ENCODE results near the gene SDC4.

Gene SDC4

GRCh38 chr20:45318948-45319347, 29.3 kb downstream of the SDC4 start:
- H3K36me3 Mint-ChIP-seq, result no peaks in the 10 kb centered on the region
- peaks cover 24% of the 10 kb centered on the region for H3K4me1 Mint-ChIP-seq
- H3K27me3 Mint-ChIP-seq, result peaks cover 12% of the 10 kb centered on the region
- no peak overlapping the region for H3K4me3 Mint-ChIP-seq
- no peaks in the 10 kb centered on the region for H3K9me3 Mint-ChIP-seq
- no peak overlapping the region for H3K27ac Mint-ChIP-seq

GRCh38 chr20:45318386-45318939, 29.8 kb downstream of the SDC4 start:
- Mint-ChIP-seq H3K27ac (peak overlapping the region; percentile 46), H3K4me3 (no peak overlapping the region), H3K36me3 (no peaks in the 10 kb centered on the region), H3K9me3 (no peaks in the 10 kb centered on the region), H3K27me3 (peaks cover 16% of the 10 kb centered on the region), H3K4me1 (peaks cover 24% of the 10 kb centered on the region)

- no peaks in the 10 kb centered on the region for H3K36me3 Mint-ChIP-seq
- peaks cover 24% of the 10 kb centered on the region for H3K4me1 Mint-ChIP-seq
- no peak overlapping the region for H3K27ac Mint-ChIP-seq
- no peak overlapping the region for H3K4me3 Mint-ChIP-seq
- peaks cover 18% of the 10 kb centered on the region for H3K27me3 Mint-ChIP-seq
- H3K9me3 Mint-ChIP-seq, result no peaks in the 10 kb centered on the region
These were observed 30.4 kb downstream of the SDC4 start for GRCh38 chr20:45317826-45318225.

GRCh38 chr20:45316150-45317080, 31.8 kb downstream of the SDC4 start:
- Mint-ChIP-seq H3K36me3 (no peaks in the 10 kb centered on the region), H3K27me3 (peaks cover 21% of the 10 kb centered on the region), H3K9me3 (no peaks in the 10 kb centered on the region), H3K4me1 (peaks cover 28% of the 10 kb centered on the region), H3K27ac (no peak overlapping the region), H3K4me3 (no peak overlapping the region)

- Mint-ChIP-seq H3K27ac (no peak overlapping the region), H3K27me3 (peaks cover 28% of the 10 kb centered on the region), H3K9me3 (no peaks in the 10 kb centered on the region), H3K36me3 (no peaks in the 10 kb centered on the region), H3K4me3 (no peak overlapping the region), H3K4me1 (peaks cover 28% of the 10 kb centered on the region)
These were observed 32.6 kb downstream of the SDC4 start for GRCh38 chr20:45315672-45316071.

GRCh38 chr20:45313943-45314342, 34.3 kb downstream of the SDC4 start:
- H3K4me3 Mint-ChIP-seq, result no peak overlapping the region
- H3K4me1 Mint-ChIP-seq, result peaks cover 22% of the 10 kb centered on the region
- no peaks in the 10 kb centered on the region for H3K9me3 Mint-ChIP-seq
- no peak overlapping the region for H3K27ac Mint-ChIP-seq
- peaks cover 35% of the 10 kb centered on the region for H3K27me3 Mint-ChIP-seq
- no peaks in the 10 kb centered on the region for H3K36me3 Mint-ChIP-seq

GRCh38 chr20:45313065-45313695, 35.0 kb downstream of the SDC4 start:
- no peaks in the 10 kb centered on the region for H3K9me3 Mint-ChIP-seq
- no peak overlapping the region for H3K27ac Mint-ChIP-seq
- H3K4me1 Mint-ChIP-seq, result peaks cover 15% of the 10 kb centered on the region
- peaks cover 37% of the 10 kb centered on the region for H3K27me3 Mint-ChIP-seq
- no peak overlapping the region for H3K4me3 Mint-ChIP-seq
- no peaks in the 10 kb centered on the region for H3K36me3 Mint-ChIP-seq

- Mint-ChIP-seq H3K9me3 (no peaks in the 10 kb centered on the region), H3K4me1 (peaks cover 13% of the 10 kb centered on the region), H3K27me3 (peaks cover 42% of the 10 kb centered on the region), H3K27ac (no peak overlapping the region), H3K4me3 (no peak overlapping the region), H3K36me3 (no peaks in the 10 kb centered on the region)
These were observed 36.0 kb downstream of the SDC4 start for GRCh38 chr20:45312241-45312640.

- no peak overlapping the region for H3K4me3 Mint-ChIP-seq
- no peaks in the 10 kb centered on the region for H3K36me3 Mint-ChIP-seq
- peaks cover 13% of the 10 kb centered on the region for H3K4me1 Mint-ChIP-seq
- H3K9me3 Mint-ChIP-seq, result no peaks in the 10 kb centered on the region
- H3K27me3 Mint-ChIP-seq, result peaks cover 42% of the 10 kb centered on the region
- H3K27ac Mint-ChIP-seq, result no peak overlapping the region
These were observed 36.5 kb downstream of the SDC4 start for GRCh38 chr20:45311589-45312211.

GRCh38 chr20:45309075-45309474, 39.1 kb downstream of the SDC4 start:
- Mint-ChIP-seq H3K36me3 (no peaks in the 10 kb centered on the region), H3K27me3 (peaks cover 44% of the 10 kb centered on the region), H3K9me3 (no peaks in the 10 kb centered on the region), H3K4me3 (no peak overlapping the region), H3K27ac (no peak overlapping the region), H3K4me1 (peaks cover 13% of the 10 kb centered on the region)

GRCh38 chr20:45308117-45308778, 40.0 kb downstream of the SDC4 start, which contains the start of gene MATN4:
Gene MATN4, minus strand, starts transcription at chr20:45308299. Its CDS starts 2,717 bp downstream, at chr20:45305582.
- H3K4me1 Mint-ChIP-seq, result peaks cover 13% of the 10 kb centered on the region
- no peak within 1 kb of the TSS for H3K27ac Mint-ChIP-seq
- H3K9me3 Mint-ChIP-seq, result no peaks in the 10 kb centered on the region
- peaks cover 40% of the 10 kb centered on the region for H3K27me3 Mint-ChIP-seq
- no peak within 1 kb of the TSS for H3K4me3 Mint-ChIP-seq
- no peaks in the 10 kb centered on the region for H3K36me3 Mint-ChIP-seq

GRCh38 chr20:45307076-45307640, 41.1 kb downstream of the SDC4 start:
- Mint-ChIP-seq H3K4me1 (peaks cover 13% of the 10 kb centered on the region), H3K27me3 (peaks cover 43% of the 10 kb centered on the region), H3K36me3 (no peaks in the 10 kb centered on the region), H3K4me3 (no peak overlapping the region), H3K9me3 (no peaks in the 10 kb centered on the region), H3K27ac (no peak overlapping the region)

- no peak within 1 kb of the TSS for H3K4me3 Mint-ChIP-seq
- no peaks in the 10 kb centered on the region for H3K9me3 Mint-ChIP-seq
- H3K27ac Mint-ChIP-seq, result no peak within 1 kb of the TSS
- no peaks in the 10 kb centered on the region for H3K36me3 Mint-ChIP-seq
- H3K4me1 Mint-ChIP-seq, result peaks cover 10% of the 10 kb centered on the region
- H3K27me3 Mint-ChIP-seq, result peaks cover 43% of the 10 kb centered on the region
These were observed 41.7 kb downstream of the SDC4 start, which contains the start of gene RBPJL for GRCh38 chr20:45306431-45306982. Gene RBPJL, plus strand, starts transcription at chr20:45306840. Its CDS starts 83 bp downstream, at chr20:45306923.

- H3K36me3 Mint-ChIP-seq, result no peaks in the 10 kb centered on the region
- no peak overlapping the region for H3K4me3 Mint-ChIP-seq
- H3K27ac Mint-ChIP-seq, result no peak overlapping the region
- no peaks in the 10 kb centered on the region for H3K9me3 Mint-ChIP-seq
- peaks cover 33% of the 10 kb centered on the region for H3K27me3 Mint-ChIP-seq
- H3K4me1 Mint-ChIP-seq, result no peaks in the 10 kb centered on the region
These were observed 43.0 kb downstream of the SDC4 start for GRCh38 chr20:45305262-45305661.
